IPS-20b (cell line): ENCODE measurements around the gene MILR1.
"Not testable (repeated sequence)": the region's sequence is repeated elsewhere in the genome, so short reads cannot be mapped to it uniquely, and the experiment has no call there.

Experiments used
- H3K27ac ChIP-seq: one replicate; pipeline ENCODE4 v1.5.1; 2013; ENCODE audit warnings: low read length
- H3K27me3 ChIP-seq: 2 replicates; pipeline ENCODE4 v1.6.1; 2013; ENCODE audit warnings: mild to moderate bottlenecking, low read length, inconsistent platforms; ENCODE audit not compliant: insufficient read depth
- H3K36me3 ChIP-seq: 2 replicates; pipeline ENCODE4 v1.6.1; 2013; ENCODE audit warnings: low read depth, mild to moderate bottlenecking, inconsistent platforms, low read length, moderate library complexity; ENCODE audit not compliant: insufficient read depth
- H3K4me1 ChIP-seq: 2 replicates; pipeline ENCODE4 v1.6.1; 2013; ENCODE audit warnings: mild to moderate bottlenecking, control low read depth, inconsistent platforms, low read length, moderate library complexity; ENCODE audit not compliant: insufficient read depth
- H3K4me3 ChIP-seq: 2 replicates; pipeline ENCODE4 v1.5.1; 2013; ENCODE audit warnings: mild to moderate bottlenecking, low read length, inconsistent platforms
- H3K9ac ChIP-seq: 2 replicates; pipeline ENCODE4 v1.6.1; 2013; ENCODE audit warnings: low read depth, mild to moderate bottlenecking, inconsistent platforms, low read length, moderate library complexity
- H3K9me3 ChIP-seq: 2 replicates; pipeline ENCODE4 v1.6.1; 2013; ENCODE audit warnings: mild to moderate bottlenecking, low read depth, low read length, inconsistent platforms; ENCODE audit not compliant: insufficient read depth

MILR1 gene

DNA sequence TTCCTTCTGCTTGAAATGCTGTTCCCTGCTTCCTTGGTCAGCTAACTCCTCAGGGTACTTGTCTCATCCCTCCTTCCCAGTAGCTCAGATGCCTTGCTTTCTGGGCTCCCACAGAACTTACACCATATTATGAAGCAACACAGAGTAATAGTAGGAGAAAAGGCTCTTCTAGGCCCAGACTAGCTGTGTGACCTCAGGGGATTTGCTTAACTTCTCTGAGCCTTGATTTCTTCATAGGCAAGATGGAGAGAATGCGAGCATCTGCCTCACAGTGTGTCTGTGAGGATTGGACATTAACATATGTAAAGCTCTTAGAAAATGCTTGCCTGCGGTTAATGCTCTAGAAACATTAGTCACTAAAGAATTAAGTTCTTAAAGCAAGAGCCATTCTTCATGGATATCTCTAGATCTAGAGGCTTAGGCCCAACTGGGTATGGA, 36.0 kb upstream of the MILR1 start:
- Histone ChIP-seq H3K9me3 (no peaks in the 10 kb centered on the region), H3K27me3 (no peaks in the 10 kb centered on the region), H3K4me1 (peaks cover 11% of the 10 kb centered on the region), H3K9ac (no peak overlapping the region; the same call in 1 of the 2 replicates), H3K27ac (no peak overlapping the region), H3K4me3 (no peak overlapping the region), H3K36me3 (no peaks in the 10 kb centered on the region)

DNA sequence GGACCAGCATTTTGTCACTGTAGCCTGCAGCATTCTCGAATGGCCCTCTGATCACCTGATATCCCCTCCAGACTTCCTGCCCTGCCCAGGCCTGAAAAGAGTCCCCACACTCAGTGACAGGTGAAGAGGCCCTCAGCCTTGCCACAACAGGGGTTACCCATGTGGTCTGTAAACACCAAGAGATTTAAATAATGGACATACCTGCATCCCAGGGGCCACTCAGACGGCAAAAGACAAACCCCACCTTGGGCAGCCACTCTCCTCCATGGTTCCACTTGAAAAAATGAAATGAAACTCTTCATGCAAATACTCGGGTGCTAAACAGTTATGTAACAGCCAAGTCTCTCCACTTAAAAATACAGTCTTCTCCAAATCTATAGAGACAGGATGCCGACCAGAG, 35.4 kb upstream of the MILR1 start:
- no peak overlapping the region for H3K9ac ChIP-seq
- no peaks in the 10 kb centered on the region for H3K9me3 ChIP-seq
- H3K27ac ChIP-seq: no peak overlapping the region
- no peak overlapping the region for H3K4me3 ChIP-seq
- H3K36me3 ChIP-seq: no peaks in the 10 kb centered on the region
- H3K4me1 ChIP-seq: peaks cover 11% of the 10 kb centered on the region
- H3K27me3 ChIP-seq: no peaks in the 10 kb centered on the region

DNA sequence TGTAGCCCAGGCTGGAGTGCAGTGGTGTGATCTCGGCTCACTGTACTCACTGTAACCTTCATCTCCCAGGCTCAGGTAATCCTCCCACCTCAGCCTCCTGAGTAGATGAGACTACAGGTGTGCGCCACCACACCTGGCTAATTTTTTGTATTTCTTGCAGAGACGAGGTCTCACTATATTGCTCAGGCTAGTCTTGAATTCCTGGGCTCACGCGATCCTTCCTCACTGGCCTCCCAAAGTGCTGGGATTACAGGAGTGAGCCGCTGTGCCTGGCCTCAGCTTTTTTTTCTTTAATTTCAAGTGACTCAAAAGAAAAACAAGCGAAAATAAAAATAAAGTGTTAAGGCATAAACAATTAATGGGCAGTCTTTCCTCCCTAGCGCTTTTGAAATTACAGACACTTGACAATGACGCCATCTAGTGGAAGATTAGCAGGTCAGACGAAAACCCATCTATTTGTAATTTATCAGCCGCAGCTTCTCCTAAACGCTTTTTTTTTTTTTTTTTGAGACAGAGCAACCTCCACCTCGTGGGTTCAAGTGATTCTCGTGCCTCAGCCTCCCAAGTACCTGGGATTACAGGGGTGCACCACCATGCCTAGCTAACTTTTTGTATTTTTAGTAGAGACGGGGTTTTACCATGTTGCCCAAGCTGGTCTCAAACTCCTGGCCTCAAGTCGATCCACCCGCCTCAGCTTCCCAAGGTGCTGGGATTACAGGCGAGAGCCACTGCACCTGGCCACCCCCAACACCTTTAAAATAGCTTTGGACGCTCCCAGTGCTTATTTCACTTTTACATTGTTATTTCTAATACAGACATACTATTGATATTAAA, 30.2 kb upstream of the MILR1 start:
- Histone ChIP-seq H3K4me3 (no peak overlapping the region), H3K36me3 (no peaks in the 10 kb centered on the region), H3K27me3 (no peaks in the 10 kb centered on the region), H3K4me1 (no peaks in the 10 kb centered on the region; the same call in 1 of the 2 replicates), H3K9ac (no peak overlapping the region), H3K27ac (no peak overlapping the region), H3K9me3 (no peaks in the 10 kb centered on the region)

DNA sequence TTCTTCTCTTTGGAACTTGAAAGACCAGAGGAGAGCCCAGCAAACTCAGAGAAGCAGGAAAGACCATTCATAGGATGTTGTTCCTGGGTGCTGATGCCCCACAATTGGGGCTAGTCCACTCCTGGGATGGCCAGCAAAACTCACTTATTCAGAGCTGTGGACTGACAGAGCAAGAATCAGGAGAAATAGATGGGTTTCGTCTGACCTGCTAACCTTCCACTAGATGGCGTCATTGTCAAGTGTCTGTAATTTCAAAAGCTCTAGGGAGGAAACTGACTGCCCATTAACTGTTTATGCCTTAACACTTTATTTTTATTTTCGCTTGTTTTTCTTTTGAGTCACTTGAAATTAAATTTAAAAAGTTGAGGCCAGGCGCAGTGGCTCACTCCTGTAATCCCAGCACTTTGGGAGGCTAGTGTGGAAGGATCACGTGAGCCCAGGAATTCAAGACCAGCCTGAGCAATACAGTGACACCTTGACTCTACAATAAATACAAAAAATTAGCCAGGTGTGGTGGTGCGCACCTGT, 28.7 kb upstream of the MILR1 start:
- Histone ChIP-seq H3K9me3 (peaks cover 2% of the 10 kb centered on the region; the same call in 1 of the 2 replicates), H3K9ac (no peak overlapping the region), H3K4me3 (no peak overlapping the region), H3K27ac (no peak overlapping the region), H3K4me1 (no peaks in the 10 kb centered on the region), H3K27me3 (no peaks in the 10 kb centered on the region), H3K36me3 (no peaks in the 10 kb centered on the region)

DNA sequence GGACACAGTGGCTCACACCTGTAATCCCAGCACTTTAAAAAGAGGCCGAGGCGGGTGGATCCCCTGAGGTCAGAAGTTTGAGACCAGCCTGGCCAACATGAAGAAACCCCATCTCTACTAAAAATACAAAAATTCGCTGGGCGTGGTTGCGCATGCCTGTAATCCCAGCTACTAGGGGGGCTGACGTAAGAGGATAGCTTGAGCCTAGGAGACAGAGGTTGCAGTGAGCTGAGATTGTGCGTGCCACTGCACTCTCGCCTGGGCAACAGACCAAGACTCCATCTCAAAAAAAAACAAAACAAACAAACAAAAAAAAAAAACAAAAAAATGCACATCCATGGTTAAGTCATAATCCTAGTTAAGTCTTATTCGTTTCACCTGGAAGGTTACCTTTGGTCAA, 26.8 kb upstream of the MILR1 start:
- not testable (repeated sequence) for H3K27ac ChIP-seq, H3K4me1 ChIP-seq

DNA sequence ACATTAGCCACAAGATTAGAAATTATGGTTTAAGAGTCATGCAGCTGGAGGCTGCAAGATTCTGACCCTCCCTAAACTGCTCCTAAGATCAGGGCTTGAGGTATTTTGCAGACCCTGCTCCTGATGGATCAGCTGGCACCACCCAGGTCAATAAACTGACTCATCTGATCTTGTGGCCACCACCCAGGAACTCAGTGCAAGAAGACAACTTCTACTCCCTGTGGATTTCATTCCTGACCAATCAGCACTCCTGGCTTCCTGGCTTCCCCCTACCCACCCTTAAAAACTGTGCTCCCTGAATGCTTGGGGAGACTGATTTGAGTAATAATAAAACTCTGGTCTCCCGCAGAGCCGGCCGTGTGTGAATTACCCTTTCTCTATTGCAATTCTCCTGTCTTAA, 25.0 kb upstream of the MILR1 start:
- peaks cover 25% of the 10 kb centered on the region; the same call in 1 of the 2 replicates for H3K9me3 ChIP-seq
- H3K27ac ChIP-seq: no peak overlapping the region
- no peaks in the 10 kb centered on the region for H3K27me3 ChIP-seq
- H3K4me1 ChIP-seq: no peaks in the 10 kb centered on the region
- no peak overlapping the region for H3K4me3 ChIP-seq
- no peak overlapping the region for H3K9ac ChIP-seq
- no peaks in the 10 kb centered on the region for H3K36me3 ChIP-seq

More for the DNA sequence above, 26.8 kb upstream of the MILR1 start:
- H3K27me3 ChIP-seq, H3K4me3 ChIP-seq, H3K9ac ChIP-seq, H3K36me3 ChIP-seq: not testable (repeated sequence)
- peaks cover 21% of the 10 kb centered on the region; the same call in 1 of the 2 replicates for H3K9me3 ChIP-seq

DNA sequence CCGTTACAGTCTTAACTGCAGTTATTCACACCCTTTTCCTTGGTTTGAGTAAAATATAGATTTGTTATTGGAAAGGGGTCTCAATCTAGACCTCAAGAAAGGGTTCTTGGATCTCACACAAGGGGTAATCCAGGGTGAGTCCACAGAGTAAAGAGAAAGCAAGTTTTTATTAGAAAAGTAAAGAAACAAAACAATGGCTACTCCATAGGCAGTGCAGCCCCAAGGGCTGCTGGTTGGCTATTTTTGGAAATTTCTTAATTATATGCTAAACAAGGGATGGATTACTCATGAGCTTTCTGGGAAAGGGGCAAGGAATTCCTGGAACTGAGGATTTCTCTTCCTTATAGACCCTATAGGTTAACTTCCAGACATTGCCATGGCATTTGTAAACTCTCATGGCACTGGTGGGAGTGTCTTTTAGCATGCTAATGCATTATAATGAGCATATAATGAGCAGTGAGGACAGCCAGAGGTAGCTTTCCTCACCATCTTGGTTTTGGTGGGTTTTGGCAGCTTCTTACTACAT, 24.5 kb upstream of the MILR1 start:
- no peaks in the 10 kb centered on the region for H3K4me1 ChIP-seq
- H3K27ac ChIP-seq: no peak overlapping the region
- H3K9me3 ChIP-seq: peaks cover 25% of the 10 kb centered on the region; the same call in 1 of the 2 replicates
- H3K27me3 ChIP-seq: no peaks in the 10 kb centered on the region
- no peaks in the 10 kb centered on the region for H3K36me3 ChIP-seq
- no peak overlapping the region for H3K9ac ChIP-seq
- H3K4me3 ChIP-seq: no peak overlapping the region

DNA sequence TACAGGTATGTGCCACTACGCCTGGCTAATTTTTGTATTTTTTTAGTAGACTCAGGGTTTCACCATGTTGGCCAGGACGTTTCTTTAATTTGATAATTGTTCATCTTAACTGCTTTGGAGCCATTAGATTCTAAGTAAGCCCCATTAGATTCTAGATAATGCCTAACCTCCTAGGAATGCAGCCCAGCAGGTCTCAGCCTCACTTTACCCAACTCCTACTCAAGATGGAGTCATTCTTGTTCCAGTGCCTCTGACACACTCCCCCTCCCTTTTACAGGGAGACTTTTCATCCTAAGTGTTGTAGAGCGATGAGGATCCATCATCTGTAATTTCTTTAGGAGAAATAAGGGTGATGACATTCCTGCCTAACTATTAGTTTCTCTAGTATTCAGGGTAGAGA, 23.7 kb upstream of the MILR1 start:
- Histone ChIP-seq H3K36me3 (no peaks in the 10 kb centered on the region), H3K27me3 (no peaks in the 10 kb centered on the region), H3K27ac (no peak overlapping the region), H3K9me3 (peaks cover 25% of the 10 kb centered on the region; the same call in 1 of the 2 replicates), H3K9ac (no peak overlapping the region), H3K4me3 (no peak overlapping the region), H3K4me1 (no peaks in the 10 kb centered on the region)

DNA sequence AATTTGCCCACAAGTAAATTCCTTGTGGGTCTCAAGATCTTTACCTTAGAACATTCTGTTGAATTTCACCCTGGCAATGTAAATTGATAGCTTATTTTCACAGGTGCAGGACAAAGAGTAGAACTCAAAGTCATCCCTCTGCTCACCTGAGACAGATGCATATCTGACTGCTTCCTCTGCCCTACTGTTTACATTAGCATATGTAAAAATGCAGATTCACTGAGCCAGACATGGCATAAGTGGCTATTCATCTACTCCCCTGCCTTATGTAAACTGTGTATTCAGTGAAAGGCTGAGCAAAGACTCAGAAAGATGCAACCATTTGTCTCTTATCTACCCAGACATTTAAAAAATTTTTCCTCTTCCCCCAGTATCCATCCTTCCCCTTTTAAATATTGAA, 22.3 kb upstream of the MILR1 start:
- Histone ChIP-seq H3K9ac (no peak overlapping the region), H3K27me3 (no peaks in the 10 kb centered on the region), H3K27ac (no peak overlapping the region), H3K36me3 (no peaks in the 10 kb centered on the region), H3K4me3 (no peak overlapping the region), H3K9me3 (peaks cover 25% of the 10 kb centered on the region; the same call in 1 of the 2 replicates), H3K4me1 (no peaks in the 10 kb centered on the region)

DNA sequence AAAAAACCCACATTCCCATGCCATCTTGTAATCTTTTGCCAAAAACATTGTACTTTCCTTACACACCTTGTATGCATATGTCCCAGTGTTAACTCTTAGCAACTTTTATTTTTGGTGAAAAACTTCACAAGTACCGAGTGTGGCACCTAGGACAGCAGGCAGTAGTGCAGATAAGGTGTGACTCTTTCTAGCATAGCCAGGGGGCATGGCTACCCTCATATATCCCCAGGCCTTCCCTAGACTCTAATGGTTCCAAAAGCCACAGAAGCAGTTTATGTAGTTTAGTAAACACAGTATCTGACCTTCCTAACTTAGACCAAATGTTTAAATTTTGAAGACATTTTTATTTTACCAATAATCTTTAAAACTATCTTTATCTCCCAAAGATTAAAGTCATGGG, 20.5 kb upstream of the MILR1 start:
- no peak overlapping the region for H3K27ac ChIP-seq
- no peaks in the 10 kb centered on the region for H3K36me3 ChIP-seq
- H3K4me1 ChIP-seq: no peaks in the 10 kb centered on the region
- no peak overlapping the region for H3K9ac ChIP-seq
- H3K27me3 ChIP-seq: no peaks in the 10 kb centered on the region
- peaks cover 25% of the 10 kb centered on the region; the same call in 1 of the 2 replicates for H3K9me3 ChIP-seq
- no peak overlapping the region for H3K4me3 ChIP-seq

DNA sequence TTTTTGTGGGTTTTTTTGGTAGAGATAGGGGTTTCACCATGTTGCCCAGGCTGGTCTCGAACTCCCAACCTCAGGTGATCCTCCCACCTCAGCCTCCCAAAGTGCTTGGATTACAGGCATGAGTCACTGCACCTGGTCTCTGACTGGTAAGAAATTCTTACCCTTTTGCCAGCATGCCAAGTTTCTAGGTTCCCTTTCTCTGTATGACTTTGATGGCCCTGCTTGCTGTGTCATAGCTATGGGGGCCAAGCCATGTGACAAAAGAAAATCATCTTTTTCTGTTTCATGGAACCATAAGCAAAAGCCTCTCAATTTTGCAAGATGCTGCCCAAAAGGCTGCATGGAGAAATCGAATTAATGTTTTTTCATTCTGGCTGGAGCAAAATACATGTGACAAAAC, 18.9 kb upstream of the MILR1 start:
- H3K4me1 ChIP-seq, H3K27me3 ChIP-seq: not testable (repeated sequence)

DNA sequence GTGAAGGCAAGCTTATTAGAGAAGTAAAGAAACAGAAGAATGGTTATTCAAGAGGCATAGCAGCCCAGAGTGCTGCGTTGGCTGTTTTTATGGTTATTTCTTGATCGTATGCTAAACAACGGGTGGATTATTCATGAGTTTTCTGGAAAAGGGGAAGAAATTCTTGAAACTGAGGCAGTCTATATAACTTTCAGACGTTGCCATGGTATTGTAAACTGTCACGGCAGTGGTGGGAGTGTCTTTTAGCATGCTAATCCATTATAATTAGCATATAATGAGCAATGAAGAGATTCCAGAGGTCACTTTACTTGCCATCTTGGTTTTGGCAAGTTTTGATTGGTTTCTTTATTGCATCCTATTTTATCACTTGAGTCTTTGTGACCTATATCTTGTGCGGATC, 17.4 kb upstream of the MILR1 start:
- Histone ChIP-seq H3K4me1 (no peaks in the 10 kb centered on the region), H3K36me3 (no peaks in the 10 kb centered on the region)

More for the DNA sequence above, 18.9 kb upstream of the MILR1 start:
- not testable (repeated sequence) for H3K9ac ChIP-seq, H3K36me3 ChIP-seq, H3K4me3 ChIP-seq, H3K27ac ChIP-seq
- H3K9me3 ChIP-seq: peaks cover 39% of the 10 kb centered on the region

More for the DNA sequence above, 17.4 kb upstream of the MILR1 start:
- Histone ChIP-seq H3K27me3 (no peaks in the 10 kb centered on the region), H3K9me3 (peaks cover 37% of the 10 kb centered on the region), H3K27ac (no peak overlapping the region), H3K4me3 (no peak overlapping the region), H3K9ac (no peak overlapping the region)
